HG02852 (cell line): Measurements from ENCODE around the gene CCR6.
"Not testable (repeated sequence)": the region's sequence is repeated elsewhere in the genome, so short reads cannot be mapped to it uniquely, and the experiment has no call there.

Experiments
- ATAC-seq: cut with Tn5 transposase; IDR thresholded peaks from one replicate; pipeline ENCODE4 v1.9.1; 2021; ENCODE audit warnings: mild to moderate bottlenecking, moderate library complexity; ENCODE audit not compliant: unreplicated experiment

Gene CCR6

DNA sequence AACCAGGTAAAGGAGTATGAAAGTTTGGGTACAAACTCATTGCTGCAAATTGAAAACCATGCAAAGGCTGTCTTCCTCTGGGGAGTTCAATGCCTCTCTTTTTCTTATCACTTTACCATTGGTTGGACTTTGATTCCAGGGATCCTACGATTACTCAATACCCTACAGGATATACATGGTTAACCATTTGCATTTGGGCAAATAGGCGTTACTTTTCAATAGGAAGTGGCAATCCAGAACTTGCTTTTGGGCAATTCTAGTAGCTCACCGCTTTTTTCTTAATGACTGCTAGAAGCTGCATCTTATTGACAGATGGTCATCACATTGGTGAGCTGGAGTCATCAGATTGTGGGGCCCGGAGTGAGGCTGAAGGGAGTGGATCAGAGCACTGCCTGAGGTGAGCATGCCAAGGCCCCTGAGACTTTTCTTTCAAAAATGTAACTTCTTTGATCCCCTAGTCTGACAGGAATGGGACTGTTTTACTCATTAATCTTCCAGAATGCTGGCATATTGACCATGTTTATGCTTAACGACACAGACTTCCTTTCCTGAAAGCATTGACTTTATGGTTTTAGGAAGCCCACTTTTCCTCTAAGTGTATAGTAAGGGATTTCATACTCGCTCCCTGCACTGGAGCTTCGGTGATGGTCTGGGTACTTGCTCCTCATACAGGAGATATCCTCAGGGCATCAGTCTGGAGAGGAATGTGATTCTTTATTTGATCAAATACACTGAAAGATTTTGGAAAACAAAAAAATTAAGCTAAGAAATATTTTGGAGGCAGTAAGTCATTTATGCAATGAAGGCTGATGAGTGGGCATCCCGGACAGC lies at the start of gene CCR6:
Gene CCR6 (plus strand): TSS at position 270 of the 831 bp plus-strand sequence. CDS start 13,039 bp downstream, outside the sequence.
- ATAC-seq, result no peak

GRCh38 chr6:167073679-167074274 lies 49.1 kb upstream of the CCR6 start:
- no peak for ATAC-seq

- no peak for ATAC-seq
Observed at GRCh38 chr6:167077241-167077932, 45.5 kb upstream of the CCR6 start.

GRCh38 chr6:167078745-167079144 lies 44.2 kb upstream of the CCR6 start:
- ATAC-seq, result no peak

DNA sequence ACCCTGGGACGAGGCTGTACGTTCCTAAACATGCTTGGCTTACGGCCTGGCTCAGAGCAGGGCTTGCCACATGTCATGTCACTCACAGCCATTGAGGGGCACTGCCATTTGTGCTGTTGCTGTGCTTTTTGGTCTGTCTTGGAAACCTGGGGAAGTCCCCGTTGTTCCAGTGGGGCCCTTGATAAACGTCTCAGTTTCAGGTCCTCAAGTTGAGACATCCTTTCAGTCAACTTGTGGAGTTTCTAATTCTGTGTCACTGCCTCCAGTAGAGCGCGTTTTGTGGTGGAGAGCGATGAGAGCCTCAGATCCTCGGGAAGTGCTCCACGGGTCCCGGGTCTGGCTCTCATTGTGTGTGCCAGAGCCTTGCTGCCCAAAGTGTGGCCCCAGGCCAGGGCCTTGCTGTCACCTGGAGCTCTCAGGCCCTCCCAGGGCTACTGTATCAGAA lies 43.0 kb upstream of the CCR6 start:
- ATAC-seq, result peak; percentile 98

DNA sequence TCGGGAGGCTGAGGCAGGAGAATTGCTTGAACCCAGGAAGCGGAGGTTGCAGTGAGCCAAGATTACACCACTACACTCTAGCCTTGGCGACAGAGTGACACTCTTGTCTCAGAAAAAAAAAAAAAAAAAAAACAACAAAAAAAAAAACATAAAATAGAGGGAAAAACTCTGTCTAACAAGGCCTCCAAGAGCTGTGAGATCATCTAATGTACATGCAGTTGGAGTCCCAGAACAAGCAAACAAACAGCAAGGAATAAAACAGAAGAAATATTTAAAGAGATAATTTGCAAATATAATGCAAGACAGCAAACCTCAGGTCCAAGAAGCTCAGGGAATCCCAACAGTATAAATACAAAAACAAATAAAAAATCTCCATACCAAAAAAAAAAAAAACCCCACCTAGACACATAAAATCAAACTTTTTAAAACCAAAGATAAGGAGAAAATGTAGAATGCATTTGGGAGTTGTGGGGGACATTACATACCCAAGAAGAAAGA lies 35.0 kb upstream of the CCR6 start:
- no peak for ATAC-seq

DNA sequence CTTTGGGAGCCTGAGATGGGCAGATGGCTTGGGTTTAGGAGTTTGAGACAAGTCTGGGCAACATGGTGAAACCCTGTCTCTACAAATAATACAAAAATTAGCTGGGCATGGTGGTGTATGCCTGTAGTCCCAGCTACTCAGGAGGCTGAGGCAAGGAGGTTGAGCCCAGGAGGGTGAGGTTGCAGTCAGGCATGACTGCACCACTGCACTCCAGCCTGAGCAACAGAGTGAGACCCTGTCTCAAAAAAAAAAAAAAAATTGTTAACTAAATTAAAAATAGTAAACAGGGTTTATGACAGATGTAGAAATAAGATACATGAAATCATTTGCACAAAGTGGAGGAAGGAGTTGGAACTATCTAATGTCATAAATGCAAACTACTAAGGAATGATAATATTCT lies 34.2 kb upstream of the CCR6 start:
- ATAC-seq, result not testable (repeated sequence)

DNA sequence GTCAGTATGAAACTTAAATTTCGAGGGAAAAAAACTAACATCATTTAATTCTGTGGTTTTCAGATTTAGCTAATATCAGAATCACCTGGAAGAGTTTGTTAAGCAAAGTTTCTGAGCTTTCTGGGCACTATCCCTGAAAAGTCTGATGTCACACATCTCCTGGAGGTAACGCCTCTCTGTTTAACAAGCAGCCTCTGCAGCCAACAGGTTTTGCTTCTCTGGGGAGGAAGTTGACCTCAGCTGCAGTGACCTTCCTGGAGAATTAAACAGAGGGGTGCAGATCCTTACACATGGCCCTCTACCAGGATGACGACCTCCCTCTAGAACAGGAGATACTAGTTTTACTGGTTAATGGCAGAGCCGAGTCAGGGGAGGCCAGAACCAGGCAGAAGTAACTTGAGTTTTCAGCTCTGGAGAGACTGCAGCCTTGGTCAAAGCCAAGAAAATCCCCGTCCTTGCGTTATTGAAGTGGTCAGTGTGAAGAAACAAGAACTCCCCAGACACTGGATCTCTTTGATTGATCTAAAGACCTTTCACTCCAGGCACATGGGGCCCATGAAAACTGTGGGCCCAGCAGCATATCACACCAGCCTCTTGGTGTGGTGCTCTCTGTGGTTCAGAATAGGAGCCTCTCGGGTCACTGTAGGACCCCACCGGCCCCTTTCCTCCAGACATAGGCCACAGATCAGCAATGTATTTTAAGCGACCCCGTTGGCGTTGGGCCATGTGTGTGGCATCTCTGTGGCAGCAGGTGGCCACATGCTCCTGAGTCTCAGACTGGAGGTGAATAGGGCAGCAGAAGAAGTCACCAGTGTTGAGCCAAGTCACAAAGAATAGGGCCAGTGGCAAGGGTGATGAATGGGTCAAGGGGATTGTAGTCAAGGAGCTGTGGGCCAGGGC lies 33.4 kb upstream of the CCR6 start:
- ATAC-seq, result no peak

GRCh38 chr6:167090171-167090570 lies 32.7 kb upstream of the CCR6 start:
- ATAC-seq, result no peak

GRCh38 chr6:167091026-167091804 lies 31.7 kb upstream of the CCR6 start:
- ATAC-seq, result no peak

DNA sequence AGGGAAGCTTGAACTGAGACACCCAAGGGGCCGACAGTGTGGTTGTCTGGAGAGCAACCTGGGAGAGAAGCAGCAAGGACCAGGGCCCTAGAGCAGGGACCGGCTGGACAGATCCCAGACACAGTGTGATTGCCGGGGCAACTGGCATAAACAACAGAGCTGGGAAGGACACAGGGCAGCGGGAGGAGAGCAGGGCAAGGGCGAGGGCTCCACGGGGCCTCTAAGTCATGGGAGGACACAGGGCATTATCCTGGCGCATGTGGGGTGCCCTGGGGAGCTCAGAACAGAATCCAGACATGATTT lies 31.1 kb upstream of the CCR6 start:
- no peak for ATAC-seq

- ATAC-seq, result no peak
Observed at GRCh38 chr6:167092672-167093339, 30.1 kb upstream of the CCR6 start.

- ATAC-seq, result peak; percentile 9
Observed at GRCh38 chr6:167093406-167093921, 29.4 kb upstream of the CCR6 start.

GRCh38 chr6:167093922-167094432 lies 28.9 kb upstream of the CCR6 start:
- ATAC-seq, result peak; percentile 42

- peak; percentile 10 for ATAC-seq
Observed at GRCh38 chr6:167094436-167094819, 28.5 kb upstream of the CCR6 start.

DNA sequence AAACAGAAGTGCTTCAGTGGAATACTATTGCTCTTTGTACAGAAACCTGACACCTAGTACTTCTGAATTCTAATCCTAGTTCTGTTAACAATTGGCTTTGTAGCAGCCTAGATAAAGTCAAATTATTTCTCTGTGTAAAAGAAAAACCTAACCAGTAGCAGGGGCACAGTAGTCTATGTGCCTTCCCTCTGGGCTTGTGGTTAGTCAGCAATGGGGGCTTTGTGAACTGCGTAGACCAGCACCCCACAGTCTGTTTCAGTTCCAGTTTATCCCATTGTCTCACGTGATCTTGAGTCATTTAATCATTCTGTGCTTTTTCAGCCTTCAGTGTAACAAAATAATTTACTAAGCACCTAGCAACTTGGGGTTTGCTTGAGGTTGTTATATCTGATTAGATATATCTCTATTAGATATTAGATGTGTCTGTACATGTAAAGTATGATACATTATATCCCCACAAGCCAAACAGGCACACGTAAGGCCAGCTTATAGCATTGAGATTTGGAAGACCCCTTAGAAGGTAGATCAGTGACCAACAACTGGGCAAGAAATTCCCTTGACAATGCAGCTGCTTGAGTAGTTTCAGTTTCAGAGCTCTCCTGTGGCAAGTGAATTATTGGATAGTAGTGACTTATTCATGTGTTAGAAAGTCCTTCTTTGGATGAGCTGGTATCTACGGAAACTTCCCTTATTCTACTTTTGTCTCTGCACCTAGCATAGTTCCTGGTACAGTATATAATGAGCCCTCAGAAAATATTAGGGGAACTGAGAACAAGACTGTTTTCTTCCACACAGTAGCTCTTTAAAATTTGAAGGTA lies 27.9 kb upstream of the CCR6 start:
- peak; percentile 53 for ATAC-seq

DNA sequence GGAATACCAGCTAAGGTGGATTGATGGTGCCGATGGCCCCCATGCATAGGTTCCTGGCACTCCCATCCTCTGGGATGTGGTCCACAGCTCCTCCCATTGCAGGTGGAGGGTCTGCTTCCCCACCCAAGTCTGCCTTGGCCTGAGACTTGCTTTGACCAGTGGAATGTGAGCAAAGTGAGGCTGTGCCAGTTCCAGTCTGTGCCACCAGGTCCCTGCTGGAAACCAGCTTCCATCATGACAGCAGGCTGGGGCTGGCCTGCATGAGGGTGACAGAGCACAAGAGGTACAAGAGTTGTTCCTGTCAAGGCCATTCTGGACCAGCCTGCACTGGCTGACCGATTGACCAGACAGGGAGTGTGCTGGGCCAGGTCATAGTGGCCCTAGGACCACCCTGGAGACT lies 27.0 kb upstream of the CCR6 start:
- no peak for ATAC-seq

- no peak for ATAC-seq
Observed at GRCh38 chr6:167096991-167097390, 25.9 kb upstream of the CCR6 start.
